Measurements from ENCODE around the gene FABP3. TPM values are rescaled to one million over a fixed set of nuclear protein-coding genes. Genes with fewer than 3 reads are reported as not detected.

Gene FABP3
- total and polyA plus RNA-seq, 2 experiments from 2014 or later, result 19.3 to 50.2 TPM

DNA sequence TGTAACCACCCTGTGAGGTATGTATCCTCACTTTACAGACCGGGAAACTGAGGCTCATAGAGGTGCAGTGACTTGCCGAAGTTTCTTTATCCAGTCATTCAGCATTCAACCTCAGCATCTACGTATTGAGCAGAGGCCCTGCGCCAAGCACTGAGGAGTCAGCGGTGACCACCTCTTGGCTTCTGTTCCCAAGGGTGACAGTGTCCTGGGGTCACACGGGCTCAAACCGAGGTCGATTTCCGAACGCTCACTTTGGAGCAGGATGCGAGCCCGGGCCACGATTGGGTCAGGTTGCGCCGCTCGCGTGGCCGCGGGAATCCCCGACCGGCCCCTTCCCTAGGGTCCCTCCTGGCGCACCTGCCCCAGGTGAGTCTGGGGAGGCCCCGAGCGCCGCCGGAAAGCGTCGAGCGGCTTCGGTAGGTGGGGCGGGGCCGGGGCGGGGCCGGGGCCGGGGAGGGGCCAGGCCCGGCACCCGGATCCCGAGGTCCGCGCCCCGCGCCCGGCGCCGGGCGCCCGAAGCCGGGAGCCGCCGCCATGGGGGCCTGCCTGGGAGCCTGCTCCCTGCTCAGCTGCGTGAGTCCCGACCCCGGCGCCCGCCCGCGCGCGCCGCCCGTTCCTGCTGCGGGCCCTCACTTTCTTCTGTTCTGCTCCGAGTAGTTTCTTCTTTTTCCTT, 40.0 kb upstream of the FABP3 start, which contains the start of gene SERINC2:
Gene SERINC2, plus strand, starts transcription at position 482 of the 673 bp plus-strand sequence. Its CDS starts 53 bp downstream, at position 535.
- TF ChIP-seq POLR2AphosphoS5 (IDR thresholded peaks at IDR 0.05; ENCODE audit: low read depth) (peak; percentile 75; the same call in 1 of the 2 replicates), JUNB (IDR thresholded peaks at IDR 0.05; ENCODE audit: unreplicated experiment) (no peak)
- TF ChIP-seq, protein P1, sequence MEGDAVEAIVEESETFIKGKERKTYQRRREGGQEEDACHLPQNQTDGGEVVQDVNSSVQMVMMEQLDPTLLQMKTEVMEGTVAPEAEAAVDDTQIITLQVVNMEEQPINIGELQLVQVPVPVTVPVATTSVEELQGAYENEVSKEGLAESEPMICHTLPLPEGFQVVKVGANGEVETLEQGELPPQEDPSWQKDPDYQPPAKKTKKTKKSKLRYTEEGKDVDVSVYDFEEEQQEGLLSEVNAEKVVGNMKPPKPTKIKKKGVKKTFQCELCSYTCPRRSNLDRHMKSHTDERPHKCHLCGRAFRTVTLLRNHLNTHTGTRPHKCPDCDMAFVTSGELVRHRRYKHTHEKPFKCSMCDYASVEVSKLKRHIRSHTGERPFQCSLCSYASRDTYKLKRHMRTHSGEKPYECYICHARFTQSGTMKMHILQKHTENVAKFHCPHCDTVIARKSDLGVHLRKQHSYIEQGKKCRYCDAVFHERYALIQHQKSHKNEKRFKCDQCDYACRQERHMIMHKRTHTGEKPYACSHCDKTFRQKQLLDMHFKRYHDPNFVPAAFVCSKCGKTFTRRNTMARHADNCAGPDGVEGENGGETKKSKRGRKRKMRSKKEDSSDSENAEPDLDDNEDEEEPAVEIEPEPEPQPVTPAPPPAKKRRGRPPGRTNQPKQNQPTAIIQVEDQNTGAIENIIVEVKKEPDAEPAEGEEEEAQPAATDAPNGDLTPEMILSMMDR (conservative IDR thresholded peaks at IDR 0.05; ENCODE audit: low read depth in 2 of 2), result no peak
- H3K4me2 ChIP-seq, result peak within 1 kb of the TSS; percentile 97
- no peaks in the 10 kb centered on the region for H4K20me1 ChIP-seq (replicated peaks; ENCODE audit: insufficient read depth)
- no peaks in the 10 kb centered on the region for H3K9me2 ChIP-seq (ENCODE audit: insufficient read depth)
- peaks cover 43% of the 10 kb centered on the region for H3K4me1 Mint-ChIP-seq
- H3K4me3 ChIP-seq, result peak within 1 kb of the TSS; percentile 98
- H3K36me3 ChIP-seq (ENCODE audit: insufficient read depth), result no peaks in the 10 kb centered on the region
- H3K36me3 Mint-ChIP-seq (ENCODE audit: low read depth), result peaks cover 8% of the 10 kb centered on the region; the same call in 1 of the 3 replicates
- peak within 1 kb of the TSS; percentile 97 for H2AFZ ChIP-seq
- H3K4me3 Mint-ChIP-seq, result peak within 1 kb of the TSS; percentile 96
- H3K27ac ChIP-seq (ENCODE audit: low read depth), result no peak within 1 kb of the TSS
- H3K4me1 ChIP-seq (ENCODE audit: insufficient read depth), result peaks cover 23% of the 10 kb centered on the region
- H3K27me3 Mint-ChIP-seq (ENCODE audit: insufficient read depth, low read depth, poor library complexity), result peaks cover 27% of the 10 kb centered on the region
- peaks cover 12% of the 10 kb centered on the region for H3K79me2 ChIP-seq (replicated peaks; ENCODE audit: insufficient read depth)
- H3F3A ChIP-seq (replicated peaks; ENCODE audit: low read depth), result no peaks in the 10 kb centered on the region
- peak within 1 kb of the TSS; percentile 93 for H3K27ac Mint-ChIP-seq
- DNase-seq (ENCODE audit: low spot score) (peak; percentile 84), ATAC-seq (peak; percentile 77)
- H3K27me3 ChIP-seq (ENCODE audit: insufficient read depth), result peaks cover 10% of the 10 kb centered on the region; the same call in 1 of the 2 replicates
- H3K9me3 Mint-ChIP-seq, result no peaks in the 10 kb centered on the region

DNA sequence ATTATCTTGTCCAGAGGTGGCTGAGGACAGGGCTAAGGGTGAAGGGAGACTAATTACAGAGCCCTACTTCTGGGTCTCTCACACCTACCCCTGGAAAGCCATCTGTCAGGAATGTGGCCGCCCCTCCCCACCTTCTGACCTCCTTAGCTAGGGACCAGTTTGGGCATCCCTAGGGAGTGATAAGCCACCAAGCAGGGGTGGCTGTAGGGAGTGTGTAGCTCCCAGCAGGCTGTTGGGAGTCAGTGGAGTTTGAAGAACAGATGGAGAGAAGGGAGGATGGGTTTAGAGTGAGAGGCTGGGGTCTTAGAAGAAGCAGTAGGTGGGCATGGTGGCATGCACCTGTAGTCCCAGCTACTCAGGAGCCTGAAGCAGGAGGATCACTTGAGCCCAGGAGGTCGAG, 39.3 kb upstream of the FABP3 start:
- Histone ChIP-seq H3K36me3 (ENCODE audit: insufficient read depth) (no peaks in the 10 kb centered on the region), H3K4me1 (ENCODE audit: insufficient read depth) (peaks cover 19% of the 10 kb centered on the region), H3K27me3 (ENCODE audit: insufficient read depth) (peaks cover 10% of the 10 kb centered on the region; the same call in 1 of the 2 replicates), H3K27ac (ENCODE audit: low read depth) (no peak overlapping the region), H3F3A (replicated peaks; ENCODE audit: low read depth) (no peaks in the 10 kb centered on the region), H4K20me1 (replicated peaks; ENCODE audit: insufficient read depth) (no peaks in the 10 kb centered on the region), H3K4me3 (peak overlapping the region; percentile 98; the same call in 1 of the 2 replicates), H3K79me2 (replicated peaks; ENCODE audit: insufficient read depth) (peaks cover 12% of the 10 kb centered on the region), H3K4me2 (peak overlapping the region; percentile 90), H2AFZ (peak overlapping the region; percentile 97), H3K9me2 (ENCODE audit: insufficient read depth) (no peaks in the 10 kb centered on the region)
- DNase-seq (ENCODE audit: low spot score) (no peak), ATAC-seq (no peak)
- Mint-ChIP-seq H3K27me3 (ENCODE audit: insufficient read depth, low read depth, poor library complexity) (peaks cover 24% of the 10 kb centered on the region), H3K9me3 (no peaks in the 10 kb centered on the region), H3K4me1 (peaks cover 39% of the 10 kb centered on the region), H3K4me3 (peak overlapping the region; percentile 72), H3K36me3 (ENCODE audit: low read depth) (peaks cover 6% of the 10 kb centered on the region; the same call in 1 of the 3 replicates), H3K27ac (no peak overlapping the region)
- TF ChIP-seq EZH2 (IDR thresholded peaks at IDR 0.05; ENCODE audit: low read depth, unreplicated experiment) (no peak), CREB1 (CRISPR knock-in tag; IDR thresholded peaks at IDR 0.05; ENCODE audit: low read depth) (no peak), ZNF114 (CRISPR knock-in tag; IDR thresholded peaks at IDR 0.05) (no peak), EZH2phosphoT487 (IDR thresholded peaks at IDR 0.05; ENCODE audit: unreplicated experiment) (no peak), ZNF331 (CRISPR knock-in tag; IDR thresholded peaks at IDR 0.05; ENCODE audit: low read depth) (no peak), JUNB (IDR thresholded peaks at IDR 0.05; ENCODE audit: unreplicated experiment) (no peak), STAT1 (IDR thresholded peaks at IDR 0.05; ENCODE audit: unreplicated experiment) (no peak), NANOG (IDR thresholded peaks at IDR 0.05; ENCODE audit: borderline replicate concordance) (no peak)
- TF ChIP-seq, protein P2, sequence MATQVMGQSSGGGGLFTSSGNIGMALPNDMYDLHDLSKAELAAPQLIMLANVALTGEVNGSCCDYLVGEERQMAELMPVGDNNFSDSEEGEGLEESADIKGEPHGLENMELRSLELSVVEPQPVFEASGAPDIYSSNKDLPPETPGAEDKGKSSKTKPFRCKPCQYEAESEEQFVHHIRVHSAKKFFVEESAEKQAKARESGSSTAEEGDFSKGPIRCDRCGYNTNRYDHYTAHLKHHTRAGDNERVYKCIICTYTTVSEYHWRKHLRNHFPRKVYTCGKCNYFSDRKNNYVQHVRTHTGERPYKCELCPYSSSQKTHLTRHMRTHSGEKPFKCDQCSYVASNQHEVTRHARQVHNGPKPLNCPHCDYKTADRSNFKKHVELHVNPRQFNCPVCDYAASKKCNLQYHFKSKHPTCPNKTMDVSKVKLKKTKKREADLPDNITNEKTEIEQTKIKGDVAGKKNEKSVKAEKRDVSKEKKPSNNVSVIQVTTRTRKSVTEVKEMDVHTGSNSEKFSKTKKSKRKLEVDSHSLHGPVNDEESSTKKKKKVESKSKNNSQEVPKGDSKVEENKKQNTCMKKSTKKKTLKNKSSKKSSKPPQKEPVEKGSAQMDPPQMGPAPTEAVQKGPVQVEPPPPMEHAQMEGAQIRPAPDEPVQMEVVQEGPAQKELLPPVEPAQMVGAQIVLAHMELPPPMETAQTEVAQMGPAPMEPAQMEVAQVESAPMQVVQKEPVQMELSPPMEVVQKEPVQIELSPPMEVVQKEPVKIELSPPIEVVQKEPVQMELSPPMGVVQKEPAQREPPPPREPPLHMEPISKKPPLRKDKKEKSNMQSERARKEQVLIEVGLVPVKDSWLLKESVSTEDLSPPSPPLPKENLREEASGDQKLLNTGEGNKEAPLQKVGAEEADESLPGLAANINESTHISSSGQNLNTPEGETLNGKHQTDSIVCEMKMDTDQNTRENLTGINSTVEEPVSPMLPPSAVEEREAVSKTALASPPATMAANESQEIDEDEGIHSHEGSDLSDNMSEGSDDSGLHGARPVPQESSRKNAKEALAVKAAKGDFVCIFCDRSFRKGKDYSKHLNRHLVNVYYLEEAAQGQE (IDR thresholded peaks at IDR 0.05; ENCODE audit: unreplicated experiment), result no peak
- TF ChIP-seq, protein P3, sequence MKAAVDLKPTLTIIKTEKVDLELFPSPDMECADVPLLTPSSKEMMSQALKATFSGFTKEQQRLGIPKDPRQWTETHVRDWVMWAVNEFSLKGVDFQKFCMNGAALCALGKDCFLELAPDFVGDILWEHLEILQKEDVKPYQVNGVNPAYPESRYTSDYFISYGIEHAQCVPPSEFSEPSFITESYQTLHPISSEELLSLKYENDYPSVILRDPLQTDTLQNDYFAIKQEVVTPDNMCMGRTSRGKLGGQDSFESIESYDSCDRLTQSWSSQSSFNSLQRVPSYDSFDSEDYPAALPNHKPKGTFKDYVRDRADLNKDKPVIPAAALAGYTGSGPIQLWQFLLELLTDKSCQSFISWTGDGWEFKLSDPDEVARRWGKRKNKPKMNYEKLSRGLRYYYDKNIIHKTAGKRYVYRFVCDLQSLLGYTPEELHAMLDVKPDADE (IDR thresholded peaks at IDR 0.05), result no peak
- TF ChIP-seq, protein P1 (conservative IDR thresholded peaks at IDR 0.05; ENCODE audit: low read depth in 2 of 2), result no peak
